Hematopoietic multipotent progenitor cell (in vitro differentiated cells): ENCODE data around the gene SREK1. TPM values are rescaled to one million over a fixed set of nuclear protein-coding genes. Genes with fewer than 3 reads are reported as not detected.

Experiments
- DNase-seq, 3 donors: peaks; one replicate each; pipeline ENCODE4 v3.0.0-alpha.2; 2011 to 2015; ENCODE audit warnings: low read depth in 2 of 3, low spot score in 2 of 3
- total RNA-seq: library from RNA; depleted of rRNA; stranded (reverse); fragments of >200 nt; gene quantifications from one replicate; pipeline ENCODE4 v1.2.3, GENCODE V29; 2012

SREK1 gene
- total RNA-seq, result 70.6 TPM

- DNase-seq, result peak; percentile 78 to 93 (median 89)
Measured at GRCh38 chr5:66144074-66144833, at the start of gene SREK1. SREK1 (plus strand) TSS chr5:66144300; CDS start chr5:66144377, 77 bp downstream.

GRCh38 chr5:66100851-66101250 lies 43.2 kb upstream of the SREK1 start:
- DNase-seq, result no peak

GRCh38 chr5:66113160-66113559 lies 30.9 kb upstream of the SREK1 start:
- no peak for DNase-seq

GRCh38 chr5:66118304-66118703 lies 25.8 kb upstream of the SREK1 start:
- no peak for DNase-seq

GRCh38 chr5:66122379-66123034 lies 21.6 kb upstream of the SREK1 start:
- DNase-seq, result no peak

GRCh38 chr5:66129144-66129543 lies 15.0 kb upstream of the SREK1 start:
- DNase-seq, result no peak

- no peak for DNase-seq
Measured at GRCh38 chr5:66130493-66130892, 13.6 kb upstream of the SREK1 start.

GRCh38 chr5:66134407-66134861 lies 9.7 kb upstream of the SREK1 start:
- no peak for DNase-seq

GRCh38 chr5:66136053-66136452 lies 8.0 kb upstream of the SREK1 start:
- DNase-seq, result no peak

- DNase-seq, result peak in 1 of 3 donors; percentile 34
Measured at GRCh38 chr5:66136944-66137343, 7.2 kb upstream of the SREK1 start.

- peak in 2 of 3 donors; percentile 44 to 84 for DNase-seq
Measured at GRCh38 chr5:66138637-66139317, 5.3 kb upstream of the SREK1 start.

- DNase-seq, result no peak
Measured at GRCh38 chr5:66139318-66139712, 4.8 kb upstream of the SREK1 start.

GRCh38 chr5:66142417-66142816 lies 1.7 kb upstream of the SREK1 start:
- DNase-seq, result no peak

- no peak for DNase-seq
Measured at GRCh38 chr5:66143473-66144073, 527 bp upstream of the SREK1 start.

- DNase-seq, result no peak
Measured at GRCh38 chr5:66144834-66145390, 812 bp downstream of the SREK1 start.

- no peak for DNase-seq
Measured at GRCh38 chr5:66145737-66146136, 1.6 kb downstream of the SREK1 start.

GRCh38 chr5:66149950-66150349 lies 5.8 kb downstream of the SREK1 start:
- no peak for DNase-seq

GRCh38 chr5:66151030-66151429 lies 6.9 kb downstream of the SREK1 start:
- no peak for DNase-seq

GRCh38 chr5:66151491-66151890 lies 7.4 kb downstream of the SREK1 start:
- DNase-seq, result no peak

GRCh38 chr5:66157046-66157445 lies 12.9 kb downstream of the SREK1 start:
- DNase-seq, result no peak

- DNase-seq, result no peak
Measured at GRCh38 chr5:66161356-66161755, 17.3 kb downstream of the SREK1 start.
